Endothelial cell of umbilical vein (primary cell): ENCODE data around the gene ATP8A2. TPM values are rescaled to one million over a fixed set of nuclear protein-coding genes. Genes with fewer than 3 reads are reported as not detected.

Experiments
- BruUV-seq: library from RNA; stranded (reverse); fragments of 400-500 nt; replicated peaks from 2 replicates; lab custom pipeline; 2021; lab: Mats Ljungman, UMichigan
- CTCF ChIA-PET: fragments of 300-600, 350-600 bp; sonication (Branson Sonifier 250); formaldehyde crosslinking; loops from one replicate; lab custom pipeline; 2021; ENCODE audit warnings: antibody characterized with exemption, inconsistent platforms; lab: Charles Lee
- POLR2A ChIA-PET: fragments of 300-600, 350-600 bp; sonication (Branson Sonifier 250); formaldehyde crosslinking; loops from one replicate; lab custom pipeline; 2021; ENCODE audit warnings: antibody characterized with exemption, inconsistent platforms; lab: Charles Lee
- DNase-seq: peaks from one replicate; pipeline ENCODE4 v3.0.0-alpha.2; 2011; ENCODE audit warnings: low read depth, low spot score
- FAIRE-seq: peaks from 2 replicates; lab custom pipeline; 2011; peaks lifted over from hg19 to GRCh38; lab: Jason Lieb, UNC
- H2AFZ ChIP-seq: 2 replicates; pipeline ENCODE4 v1.6.0; 2012; ENCODE audit warnings: low read depth, low read length, control low read depth, inconsistent platforms
- H3K27ac ChIP-seq: 2 replicates; pipeline ENCODE4 v1.5.1; 2011; ENCODE audit warnings: low read depth, mild to moderate bottlenecking, control low read depth, low read length, moderate library complexity; ENCODE audit not compliant: insufficient read depth
- H3K27me3 ChIP-seq, 2 experiments: 2 replicates each; pipeline versions ENCODE4 v1.6.0 to v1.6.1; 2011; ENCODE audit warnings: low read length in 2 of 2, mixed read lengths in 1 of 2; ENCODE audit not compliant: control insufficient read depth in 2 of 2, insufficient read depth in 2 of 2
- H3K36me3 ChIP-seq, 2 experiments: 2 replicates in 1 of 2; 3 replicates in 1 of 2; pipeline ENCODE4 v1.5.1; 2011; ENCODE audit warnings: low read length in 2 of 2, mild to moderate bottlenecking in 1 of 2, moderate library complexity in 1 of 2; ENCODE audit not compliant: control insufficient read depth in 2 of 2, insufficient read depth in 2 of 2; ENCODE audit errors: extremely low read depth in 1 of 2
- H3K4me1 ChIP-seq: 3 replicates; pipeline ENCODE4 v1.5.1; 2011; ENCODE audit warnings: mild to moderate bottlenecking, low read length; ENCODE audit not compliant: control insufficient read depth, insufficient read depth; ENCODE audit errors: extremely low read depth
- H3K4me2 ChIP-seq: 2 replicates; pipeline ENCODE4 v1.6.1; 2011; ENCODE audit warnings: low read length, control low read depth, mixed read lengths; ENCODE audit not compliant: insufficient read depth
- H3K4me3 ChIP-seq, 3 experiments: fragments of 200-600 bp in 1 of 3; sonication (generic), shearing (Covaris generic) in 1 of 3; replicated peaks in 1 of 3; 2 replicates each; pipeline ENCODE4 v1.5.1; 2011 to 2016; ENCODE audit warnings: control low read depth in 3 of 3, low read length in 3 of 3, mild to moderate bottlenecking in 2 of 3, inconsistent platforms in 1 of 3, low read depth in 1 of 3, moderate library complexity in 1 of 3; ENCODE audit not compliant: insufficient read depth in 1 of 3
- H3K79me2 ChIP-seq: 2 replicates; pipeline ENCODE4 v1.6.0; 2012; ENCODE audit warnings: low read length, inconsistent platforms; ENCODE audit not compliant: control insufficient read depth, insufficient read depth
- H3K9ac ChIP-seq: replicated peaks from 2 replicates; pipeline ENCODE3; 2011; ENCODE audit warnings: low read length, control low read depth; ENCODE audit not compliant: insufficient read depth; ENCODE audit errors: extremely low read depth
- H3K9me1 ChIP-seq: replicated peaks from 3 replicates; pipeline ENCODE4 v1.6.0; 2011; ENCODE audit warnings: mild to moderate bottlenecking, low read length; ENCODE audit not compliant: control insufficient read depth, insufficient read depth; ENCODE audit errors: extremely low read depth
- H3K9me3 ChIP-seq: replicated peaks from 2 replicates; pipeline ENCODE4 v1.5.1; 2012; ENCODE audit warnings: low read length, inconsistent platforms; ENCODE audit not compliant: control insufficient read depth, insufficient read depth
- H4K20me1 ChIP-seq: replicated peaks from 2 replicates; pipeline ENCODE3; 2011; ENCODE audit warnings: mild to moderate bottlenecking, low read length; ENCODE audit not compliant: control insufficient read depth, insufficient read depth; ENCODE audit errors: extremely low read depth
- CTCF ChIP-seq, 2 donors: IDR thresholded peaks; 1 replicate in 1 of 2; 2 replicates in 1 of 2; pipeline ENCODE4 v1.5.1; 2011; ENCODE audit warnings: low read length in 2 of 2, mild to moderate bottlenecking in 2 of 2, moderate library complexity in 2 of 2, control low read depth in 1 of 2, inconsistent platforms in 1 of 2, low read depth in 1 of 2; ENCODE audit not compliant: insufficient read depth in 1 of 2; ENCODE audit errors: extremely low read depth in 1 of 2
- EZH2 ChIP-seq: IDR thresholded peaks from 2 replicates; pipeline ENCODE4 v1.6.1; 2012; ENCODE audit warnings: borderline replicate concordance, low read depth, mild to moderate bottlenecking, moderate library complexity, low read length, inconsistent platforms; ENCODE audit not compliant: severe bottlenecking
- FOS ChIP-seq: IDR thresholded peaks from 2 replicates; pipeline ENCODE4 v1.6.1; 2011; ENCODE audit warnings: mild to moderate bottlenecking, low read length, moderate library complexity, borderline replicate concordance; ENCODE audit not compliant: insufficient read depth
- GATA2 ChIP-seq: IDR thresholded peaks from 2 replicates; pipeline ENCODE4 v1.7.0; 2011; ENCODE audit warnings: low read depth, mild to moderate bottlenecking, moderate library complexity, mixed read lengths, low read length; ENCODE audit not compliant: insufficient read length, insufficient read depth
- JUN ChIP-seq: IDR thresholded peaks from 2 replicates; pipeline ENCODE4 v1.6.1; 2011; ENCODE audit warnings: borderline replicate concordance, low read depth; ENCODE audit not compliant: insufficient read length, insufficient read depth
- MYC ChIP-seq: IDR thresholded peaks from one replicate; pipeline ENCODE4 v1.6.1; 2011; ENCODE audit warnings: mild to moderate bottlenecking, low read depth, low read length
- POLR2A ChIP-seq: IDR thresholded peaks from 2 replicates; pipeline ENCODE4 v1.6.1; 2012; ENCODE audit warnings: low read depth, mild to moderate bottlenecking, control low read depth, low read length
- POLR2AphosphoS5 ChIP-seq: IDR thresholded peaks from 2 replicates; pipeline ENCODE4 v1.6.1; 2012; ENCODE audit warnings: low read depth, mild to moderate bottlenecking, control low read depth, low read length, moderate library complexity; ENCODE audit not compliant: insufficient read depth
- dilution Hi-C: fragments of 300-500 bp; cut with MboI; formaldehyde crosslinking; loops from one replicate; pipeline ENCODE4 v1.15.0; 2019; ENCODE audit warnings: low sequenced_read_pairs; ENCODE audit not compliant: extremely low pct_ligation_motif_present
- intact Hi-C: fragments of 100-400 bp; cut with micrococcal nuclease; formaldehyde crosslinking; loops from one replicate; pipeline ENCODE4 v1.10.0; 2022
- polyA plus RNA-seq, 4 experiments: library from polyadenylated mRNA; depleted of rRNA in 3 of 4; stranded (reverse) in 3 of 4; unstranded in 1 of 4; fragments of >200 nt; gene quantifications; 2 replicates each; pipeline versions ENCODE4 v1.2.1 to v1.2.3, GENCODE V29; 2011 to 2012; ENCODE audit warnings: missing spikeins in 1 of 4
- total RNA-seq: library from RNA; stranded (reverse); gene quantifications from 2 replicates; pipeline ENCODE4 v1.2.3, GENCODE V29; 2021
- TF ChIP-seq, protein P1 (sequence below): IDR thresholded peaks from 2 replicates; pipeline ENCODE4 v1.6.1; 2011; ENCODE audit not compliant: insufficient read depth, insufficient read length

The ATP8A2 gene
- total and polyA plus RNA-seq, 2 donors (not counting 3 experiments of a cell fraction or from before 2014, with no cell fraction given): 0.11 to 0.49 TPM

DNA sequence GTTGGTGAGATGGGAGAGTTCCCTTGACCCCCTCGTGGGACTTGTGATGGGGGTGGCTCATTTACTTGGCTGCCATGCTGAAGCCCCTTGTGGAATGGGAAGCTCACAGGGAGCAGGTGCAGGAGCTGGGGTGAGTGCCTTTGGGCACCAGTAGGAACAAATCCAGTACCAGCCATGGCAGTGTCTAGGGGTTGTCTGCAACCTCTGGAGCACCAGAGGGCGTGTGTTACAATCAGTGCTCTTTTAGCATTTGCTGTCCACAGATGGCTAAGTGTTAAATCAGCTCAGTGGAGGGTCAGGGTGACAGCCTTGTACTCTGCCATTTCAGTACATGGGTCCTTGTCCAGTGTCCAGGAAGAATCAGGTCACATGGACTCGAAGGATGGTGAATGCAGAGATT is 75.6 kb downstream of the ATP8A2 start:
- Histone ChIP-seq H2AFZ (no peak overlapping the region), H3K4me1 (no peaks in the 10 kb centered on the region), H3K79me2 (no peaks in the 10 kb centered on the region), H3K36me3 (no peaks in the 10 kb centered on the region), H3K9me3 (no peaks in the 10 kb centered on the region), H3K4me2 (no peak overlapping the region), H4K20me1 (no peaks in the 10 kb centered on the region), H3K4me3 (no peak overlapping the region), H3K27me3 (peaks cover 0 to 2% of the 10 kb centered on the region in 2 experiments), H3K9me1 (no peaks in the 10 kb centered on the region), H3K9ac (no peak overlapping the region), H3K27ac (no peak overlapping the region)
- DNase-seq (no peak), FAIRE-seq (no peak)
- intact Hi-C loops (no loop called here), dilution Hi-C loops (no loop called here)
- TF ChIP-seq POLR2AphosphoS5 (no peak), MYC (no peak), GATA2 (no peak), POLR2A (no peak), FOS (no peak), EZH2 (no peak), JUN (no peak), CTCF (IDR thresholded peaks at IDR 0.05; ENCODE audit: extremely low read depth in 1 of 2, insufficient read depth in 1 of 2, low read depth in 1 of 2, low read length in 2 of 2) (no peak)
- TF ChIP-seq, protein P1, sequence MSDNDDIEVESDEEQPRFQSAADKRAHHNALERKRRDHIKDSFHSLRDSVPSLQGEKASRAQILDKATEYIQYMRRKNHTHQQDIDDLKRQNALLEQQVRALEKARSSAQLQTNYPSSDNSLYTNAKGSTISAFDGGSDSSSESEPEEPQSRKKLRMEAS: no peak
- BruUV-seq: no TSS peak
- ChIA-PET CTCF (no interaction called here), POLR2A (no interaction called here)
